Fibroblast of villous mesenchyme (primary cell): ENCODE data around the gene ZNF407. TPM values are rescaled to one million over a fixed set of nuclear protein-coding genes. Genes with fewer than 3 reads are reported as not detected.

Experiments used
- DNase-seq: peaks from one replicate; pipeline ENCODE4 v3.0.0-alpha.2; 2010; ENCODE audit warnings: low read depth
- H3K4me3 ChIP-seq: 2 replicates; pipeline ENCODE4 v1.5.1; 2011; ENCODE audit warnings: low read depth, mild to moderate bottlenecking, low read length
- total RNA-seq: library from RNA; depleted of rRNA; stranded (reverse); fragments of >200 nt; gene quantifications from 2 replicates; pipeline ENCODE4 v1.2.3, GENCODE V29; 2012
- TF ChIP-seq, protein P1 (sequence below): IDR thresholded peaks from 2 replicates; pipeline ENCODE4 v1.5.1; 2012; ENCODE audit warnings: low read depth, mild to moderate bottlenecking, low read length; ENCODE audit not compliant: insufficient read depth

ZNF407 gene
- total RNA-seq, 1 donor: 22.0 TPM

DNA sequence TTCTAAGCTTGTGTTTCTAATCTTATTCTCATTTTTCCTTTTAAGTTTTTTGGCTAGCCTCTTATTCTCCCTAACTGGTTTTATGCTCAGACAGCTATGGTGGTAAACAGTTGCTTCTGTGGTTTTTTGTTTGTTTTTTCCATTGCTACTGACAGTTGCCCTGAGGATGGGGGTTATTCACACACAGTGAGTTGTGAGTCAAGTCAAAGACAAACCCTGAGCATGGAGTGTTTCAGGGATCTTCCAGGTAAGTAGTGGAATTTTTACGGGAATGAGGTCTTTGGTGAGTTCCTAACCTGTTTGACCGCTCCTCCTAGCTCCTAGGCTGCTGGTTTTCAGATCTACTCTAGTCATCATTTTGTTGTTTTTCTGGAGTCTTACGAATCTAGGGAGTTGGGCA lies 162.8 kb downstream of the ZNF407 start:
- no peak for DNase-seq
- TF ChIP-seq, protein P1, sequence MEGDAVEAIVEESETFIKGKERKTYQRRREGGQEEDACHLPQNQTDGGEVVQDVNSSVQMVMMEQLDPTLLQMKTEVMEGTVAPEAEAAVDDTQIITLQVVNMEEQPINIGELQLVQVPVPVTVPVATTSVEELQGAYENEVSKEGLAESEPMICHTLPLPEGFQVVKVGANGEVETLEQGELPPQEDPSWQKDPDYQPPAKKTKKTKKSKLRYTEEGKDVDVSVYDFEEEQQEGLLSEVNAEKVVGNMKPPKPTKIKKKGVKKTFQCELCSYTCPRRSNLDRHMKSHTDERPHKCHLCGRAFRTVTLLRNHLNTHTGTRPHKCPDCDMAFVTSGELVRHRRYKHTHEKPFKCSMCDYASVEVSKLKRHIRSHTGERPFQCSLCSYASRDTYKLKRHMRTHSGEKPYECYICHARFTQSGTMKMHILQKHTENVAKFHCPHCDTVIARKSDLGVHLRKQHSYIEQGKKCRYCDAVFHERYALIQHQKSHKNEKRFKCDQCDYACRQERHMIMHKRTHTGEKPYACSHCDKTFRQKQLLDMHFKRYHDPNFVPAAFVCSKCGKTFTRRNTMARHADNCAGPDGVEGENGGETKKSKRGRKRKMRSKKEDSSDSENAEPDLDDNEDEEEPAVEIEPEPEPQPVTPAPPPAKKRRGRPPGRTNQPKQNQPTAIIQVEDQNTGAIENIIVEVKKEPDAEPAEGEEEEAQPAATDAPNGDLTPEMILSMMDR: no peak
- H3K4me3 ChIP-seq: no peak overlapping the region

DNA sequence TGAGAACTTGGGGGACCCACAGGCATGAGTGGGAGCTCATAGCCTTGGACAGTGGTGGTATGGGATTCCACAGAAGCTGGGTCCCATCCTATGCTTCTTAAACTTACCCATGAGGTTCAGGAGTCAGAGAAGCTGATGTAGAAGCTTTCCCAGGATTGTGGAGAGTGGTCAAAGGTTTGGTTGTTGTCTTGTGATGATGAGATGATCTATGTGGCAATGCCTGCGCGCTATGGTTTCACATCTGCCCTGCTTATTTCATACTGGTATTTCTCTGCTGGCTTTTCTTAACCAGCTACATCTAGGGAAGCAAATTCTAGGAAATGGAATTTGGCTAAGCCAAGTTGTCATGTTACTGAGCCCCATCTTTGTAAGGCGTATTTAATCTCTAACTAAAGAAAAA lies 168.6 kb downstream of the ZNF407 start:
- no peak overlapping the region for H3K4me3 ChIP-seq
- TF ChIP-seq, protein P1: no peak
- DNase-seq: no peak

DNA sequence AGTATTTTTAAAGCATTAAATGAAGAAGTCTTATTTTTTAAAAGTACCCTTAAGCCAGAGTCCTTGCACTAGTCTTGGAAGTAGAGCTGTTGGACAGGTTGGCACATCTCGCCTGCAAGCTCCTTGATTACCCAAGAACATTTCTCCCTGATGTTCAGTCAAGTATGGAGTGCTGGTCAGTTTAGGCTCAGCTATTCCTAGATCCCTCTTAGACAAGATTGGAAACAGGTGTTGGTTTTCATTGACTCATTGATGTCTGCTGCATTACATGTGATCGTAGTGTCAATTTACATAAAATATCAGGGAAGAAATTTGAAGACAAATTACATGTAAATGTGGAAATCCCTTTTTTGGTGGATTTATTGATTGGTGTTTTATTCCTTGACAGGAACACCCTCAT lies 170.4 kb downstream of the ZNF407 start:
- DNase-seq: no peak
- H3K4me3 ChIP-seq: no peak overlapping the region
- TF ChIP-seq, protein P1: no peak

DNA sequence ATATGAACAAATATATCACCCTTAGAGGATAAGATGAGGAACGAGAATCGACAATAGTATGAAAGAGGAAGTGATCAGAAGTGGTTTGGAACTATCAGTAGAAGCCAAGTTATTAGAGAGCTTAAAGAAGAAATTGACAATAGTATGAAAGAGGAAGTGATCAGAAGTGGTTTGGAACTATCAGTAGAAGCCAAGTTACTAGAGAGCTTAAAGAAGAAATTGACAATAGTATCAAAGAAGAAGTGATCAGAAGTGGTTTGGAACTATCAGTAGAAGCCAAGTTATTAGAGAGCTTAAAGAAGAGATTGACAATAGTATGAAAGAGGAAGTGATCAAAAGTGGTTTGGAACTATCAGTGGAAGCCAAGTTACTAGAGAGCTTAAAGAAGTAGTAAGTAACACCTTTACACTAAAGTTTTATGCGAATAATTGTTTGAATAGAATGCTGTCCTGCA lies 175.5 kb downstream of the ZNF407 start:
- TF ChIP-seq, protein P1: no peak
- DNase-seq: no peak
- no peak overlapping the region for H3K4me3 ChIP-seq

DNA sequence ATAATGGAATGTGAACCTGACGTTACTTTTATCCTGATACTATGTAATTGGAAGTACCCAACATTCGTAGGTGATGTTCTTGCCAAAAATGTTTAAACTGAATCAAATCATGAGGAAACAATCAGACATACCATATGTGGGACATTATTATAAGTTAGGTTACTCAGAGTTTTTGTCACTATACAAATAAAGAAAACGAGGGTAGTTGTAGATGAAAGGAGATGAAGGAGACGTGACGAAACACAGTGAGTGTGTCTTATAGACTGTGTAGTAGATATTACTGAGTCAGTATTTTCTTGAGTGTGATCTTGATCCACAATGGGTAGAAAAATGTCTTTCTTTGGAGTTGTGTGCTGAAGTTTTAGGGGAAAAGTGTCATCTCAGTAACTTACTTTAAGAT lies 176.8 kb downstream of the ZNF407 start:
- DNase-seq: no peak
- H3K4me3 ChIP-seq: no peak overlapping the region
- TF ChIP-seq, protein P1: no peak

DNA sequence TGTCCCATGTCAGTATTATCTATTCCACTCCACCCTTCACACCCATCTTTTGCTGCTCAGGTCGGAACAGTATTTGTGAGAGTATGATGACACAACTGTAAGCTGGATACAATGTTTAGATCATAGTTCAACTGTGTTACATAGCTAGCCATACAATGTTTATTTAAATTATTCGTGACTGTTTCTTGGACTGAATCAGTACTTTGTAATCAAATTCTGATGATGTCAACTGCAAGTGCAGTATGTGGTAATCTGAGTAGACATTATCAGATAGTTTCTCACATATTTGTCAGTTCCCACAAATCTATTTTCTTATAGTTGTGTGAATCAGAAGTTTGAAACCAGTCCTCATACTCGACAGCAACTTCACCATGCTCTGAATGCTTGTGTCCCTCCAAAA lies 177.6 kb downstream of the ZNF407 start:
- peak; percentile 54 for DNase-seq
- TF ChIP-seq, protein P1: no peak
- H3K4me3 ChIP-seq: no peak overlapping the region

DNA sequence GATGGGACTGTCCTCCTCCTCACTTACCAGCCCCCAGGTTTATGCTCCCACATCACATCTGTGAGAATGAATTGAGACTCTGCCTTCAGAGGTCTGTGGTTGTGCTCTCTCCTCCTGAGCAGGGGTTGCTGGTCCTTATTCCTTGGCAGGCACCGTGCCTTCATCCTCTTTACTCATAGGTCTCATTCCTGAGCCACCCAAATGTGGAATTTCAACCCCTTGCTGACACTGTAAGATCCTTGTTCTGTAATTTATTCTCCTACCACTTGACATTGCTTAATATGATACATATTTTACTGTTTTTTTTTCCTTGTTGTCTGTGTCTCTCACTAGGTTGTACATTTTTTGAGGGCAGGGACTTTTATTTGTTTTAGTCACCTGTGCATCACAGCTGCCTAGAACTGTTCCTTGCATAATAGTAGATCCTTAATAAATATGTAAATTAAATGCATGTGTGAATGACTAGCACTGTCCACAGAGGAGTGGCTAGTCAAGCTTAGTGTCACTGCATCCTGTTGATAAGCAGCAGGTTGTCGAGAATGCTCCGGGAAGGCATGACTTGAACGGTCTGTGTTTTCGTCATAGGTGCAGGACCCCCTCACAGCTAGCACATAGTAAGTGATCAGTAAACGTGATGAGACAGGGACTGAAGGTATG lies 180.6 kb downstream of the ZNF407 start:
- no peak overlapping the region for H3K4me3 ChIP-seq
- no peak for DNase-seq
- TF ChIP-seq, protein P1: no peak
